HepG2 (cell line): ENCODE data around the gene ADGRB2.

Experiments
- HDAC2 ChIP-seq: sonication (generic); formaldehyde crosslinking; IDR thresholded peaks from 2 replicates; pipeline ENCODE4 v1.4.0; 2020; ENCODE audit warnings: missing genetic modification reagents
- IKZF1 ChIP-seq: fragments of 450-650 bp; IDR thresholded peaks from 2 replicates; pipeline ENCODE4 v1.7.1; 2016
- MYPOP ChIP-seq: sonication (generic); formaldehyde crosslinking; IDR thresholded peaks from 2 replicates; pipeline ENCODE4 v1.8.1; 2023; ENCODE audit warnings: mild to moderate bottlenecking, moderate library complexity, missing genetic modification reagents
- RAD51 ChIP-seq: fragments of 450-650 bp; IDR thresholded peaks from 2 replicates; pipeline ENCODE4 v1.6.1; 2016; ENCODE audit warnings: borderline replicate concordance
- RCOR2 ChIP-seq: IDR thresholded peaks from 2 replicates; pipeline ENCODE4 v1.6.1; 2016; ENCODE audit warnings: missing biosample characterization, missing genetic modification reagents
- ZBTB1 ChIP-seq: sonication (generic); formaldehyde crosslinking; IDR thresholded peaks from 2 replicates; pipeline ENCODE4 v1.4.0; 2020; ENCODE audit warnings: missing genetic modification reagents, borderline replicate concordance
- ZBTB3 ChIP-seq: sonication (generic); formaldehyde crosslinking; IDR thresholded peaks from 2 replicates; pipeline ENCODE4 v1.4.0; 2020; ENCODE audit warnings: low read depth, mild to moderate bottlenecking, moderate library complexity, missing genetic modification reagents, borderline replicate concordance
- ZNF207 ChIP-seq: fragments of 450-650 bp; IDR thresholded peaks from 2 replicates; pipeline ENCODE4 v1.6.1; 2016; ENCODE audit warnings: antibody characterized with exemption, borderline replicate concordance
- TF ChIP-seq, protein P1 (sequence below): sonication (generic); formaldehyde crosslinking; IDR thresholded peaks from 2 replicates; pipeline ENCODE4 v1.4.0; 2020; ENCODE audit warnings: mild to moderate bottlenecking, missing genetic modification reagents
- TF ChIP-seq, protein P2 (sequence below): sonication (generic); formaldehyde crosslinking; IDR thresholded peaks from 2 replicates; pipeline ENCODE4 v1.5.0; 2020; ENCODE audit warnings: mild to moderate bottlenecking, missing genetic modification reagents, moderate library complexity

DNA sequence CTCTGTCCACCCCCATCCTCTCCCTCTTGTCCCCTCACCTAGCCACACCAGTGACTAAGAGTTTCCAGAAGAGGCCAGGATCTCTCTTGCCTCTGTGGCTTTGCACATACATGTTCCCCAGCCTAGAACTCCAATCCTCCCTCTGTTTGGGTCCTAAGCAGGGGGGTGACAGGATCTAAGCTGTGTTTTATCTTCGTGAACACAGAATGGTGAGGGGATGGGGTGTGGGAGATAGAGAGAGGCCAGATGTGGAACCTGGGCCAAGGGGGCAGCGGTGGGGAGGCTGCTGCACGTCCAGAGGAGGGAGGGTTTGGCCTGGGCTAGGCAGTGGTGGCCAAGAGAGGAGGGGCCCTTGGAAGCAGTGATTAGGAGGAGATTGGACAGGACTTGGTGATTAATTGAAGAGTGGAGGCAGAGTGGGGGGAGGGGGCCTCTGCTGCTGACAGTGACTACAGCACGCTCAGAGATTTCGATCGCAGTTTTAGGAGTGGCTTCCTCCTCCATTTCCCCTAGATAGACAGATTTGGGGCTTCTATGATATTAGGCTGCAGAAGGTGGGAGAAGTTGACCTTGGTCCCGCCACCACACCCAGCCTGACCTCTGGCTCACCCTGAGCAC, 17.1 kb upstream of the ADGRB2 start:
- TF ChIP-seq MYPOP, result no peak
- no peak for TF ChIP-seq ZBTB1
- TF ChIP-seq, protein P1, sequence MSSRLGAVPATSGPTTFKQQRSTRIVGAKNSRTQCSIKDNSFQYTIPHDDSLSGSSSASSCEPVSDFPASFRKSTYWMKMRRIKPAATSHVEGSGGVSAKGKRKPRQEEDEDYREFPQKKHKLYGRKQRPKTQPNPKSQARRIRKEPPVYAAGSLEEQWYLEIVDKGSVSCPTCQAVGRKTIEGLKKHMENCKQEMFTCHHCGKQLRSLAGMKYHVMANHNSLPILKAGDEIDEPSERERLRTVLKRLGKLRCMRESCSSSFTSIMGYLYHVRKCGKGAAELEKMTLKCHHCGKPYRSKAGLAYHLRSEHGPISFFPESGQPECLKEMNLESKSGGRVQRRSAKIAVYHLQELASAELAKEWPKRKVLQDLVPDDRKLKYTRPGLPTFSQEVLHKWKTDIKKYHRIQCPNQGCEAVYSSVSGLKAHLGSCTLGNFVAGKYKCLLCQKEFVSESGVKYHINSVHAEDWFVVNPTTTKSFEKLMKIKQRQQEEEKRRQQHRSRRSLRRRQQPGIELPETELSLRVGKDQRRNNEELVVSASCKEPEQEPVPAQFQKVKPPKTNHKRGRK (CRISPR knock-in tag), result no peak
- TF ChIP-seq ZBTB3, result no peak
- TF ChIP-seq, protein P2, sequence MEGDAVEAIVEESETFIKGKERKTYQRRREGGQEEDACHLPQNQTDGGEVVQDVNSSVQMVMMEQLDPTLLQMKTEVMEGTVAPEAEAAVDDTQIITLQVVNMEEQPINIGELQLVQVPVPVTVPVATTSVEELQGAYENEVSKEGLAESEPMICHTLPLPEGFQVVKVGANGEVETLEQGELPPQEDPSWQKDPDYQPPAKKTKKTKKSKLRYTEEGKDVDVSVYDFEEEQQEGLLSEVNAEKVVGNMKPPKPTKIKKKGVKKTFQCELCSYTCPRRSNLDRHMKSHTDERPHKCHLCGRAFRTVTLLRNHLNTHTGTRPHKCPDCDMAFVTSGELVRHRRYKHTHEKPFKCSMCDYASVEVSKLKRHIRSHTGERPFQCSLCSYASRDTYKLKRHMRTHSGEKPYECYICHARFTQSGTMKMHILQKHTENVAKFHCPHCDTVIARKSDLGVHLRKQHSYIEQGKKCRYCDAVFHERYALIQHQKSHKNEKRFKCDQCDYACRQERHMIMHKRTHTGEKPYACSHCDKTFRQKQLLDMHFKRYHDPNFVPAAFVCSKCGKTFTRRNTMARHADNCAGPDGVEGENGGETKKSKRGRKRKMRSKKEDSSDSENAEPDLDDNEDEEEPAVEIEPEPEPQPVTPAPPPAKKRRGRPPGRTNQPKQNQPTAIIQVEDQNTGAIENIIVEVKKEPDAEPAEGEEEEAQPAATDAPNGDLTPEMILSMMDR (CRISPR knock-in tag), result no peak
- no peak for TF ChIP-seq RAD51
- TF ChIP-seq IKZF1, result no peak
- TF ChIP-seq ZNF207, result no peak
- no peak for TF ChIP-seq RCOR2
- no peak for TF ChIP-seq HDAC2 (CRISPR knock-in tag)
